D721Med (cell line): Measurements from ENCODE around the gene ADGRD2.

Source experiments
- DNase-seq: peaks from one replicate; pipeline ENCODE4 v3.0.0; 2011; ENCODE audit warnings: low spot score; ENCODE audit not compliant: insufficient read length
- FAIRE-seq: peaks from 2 replicates; lab custom pipeline; 2011; peaks lifted over from hg19 to GRCh38; lab: Jason Lieb, UNC
- TF ChIP-seq, protein P1 (sequence below): IDR thresholded peaks from 2 replicates; pipeline ENCODE4 v1.5.1; 2012; ENCODE audit warnings: mild to moderate bottlenecking, control low read depth; ENCODE audit not compliant: insufficient read depth; ENCODE audit errors: missing control alignments

ADGRD2 gene

DNA sequence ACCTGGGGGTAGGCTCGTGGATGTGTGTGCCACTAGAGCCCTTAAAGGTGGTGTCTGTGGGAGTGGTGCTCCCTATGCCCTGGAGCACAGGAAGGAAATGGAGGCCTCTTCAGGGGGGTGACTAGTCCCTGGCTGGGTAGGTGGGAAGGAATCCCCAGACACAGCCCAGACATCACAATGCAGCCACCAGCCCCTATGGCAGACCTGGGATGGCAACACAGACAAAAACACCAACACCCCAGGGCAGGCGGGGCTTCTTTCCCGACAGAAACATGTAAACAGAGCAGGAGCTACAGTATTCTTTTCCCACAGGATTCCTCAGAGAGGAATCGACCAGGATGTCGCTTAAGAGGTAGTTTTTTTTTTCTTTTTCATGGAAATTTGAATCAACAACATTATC lies 67.3 kb downstream of the ADGRD2 start:
- no peak for DNase-seq
- no peak for FAIRE-seq
- TF ChIP-seq, protein P1, sequence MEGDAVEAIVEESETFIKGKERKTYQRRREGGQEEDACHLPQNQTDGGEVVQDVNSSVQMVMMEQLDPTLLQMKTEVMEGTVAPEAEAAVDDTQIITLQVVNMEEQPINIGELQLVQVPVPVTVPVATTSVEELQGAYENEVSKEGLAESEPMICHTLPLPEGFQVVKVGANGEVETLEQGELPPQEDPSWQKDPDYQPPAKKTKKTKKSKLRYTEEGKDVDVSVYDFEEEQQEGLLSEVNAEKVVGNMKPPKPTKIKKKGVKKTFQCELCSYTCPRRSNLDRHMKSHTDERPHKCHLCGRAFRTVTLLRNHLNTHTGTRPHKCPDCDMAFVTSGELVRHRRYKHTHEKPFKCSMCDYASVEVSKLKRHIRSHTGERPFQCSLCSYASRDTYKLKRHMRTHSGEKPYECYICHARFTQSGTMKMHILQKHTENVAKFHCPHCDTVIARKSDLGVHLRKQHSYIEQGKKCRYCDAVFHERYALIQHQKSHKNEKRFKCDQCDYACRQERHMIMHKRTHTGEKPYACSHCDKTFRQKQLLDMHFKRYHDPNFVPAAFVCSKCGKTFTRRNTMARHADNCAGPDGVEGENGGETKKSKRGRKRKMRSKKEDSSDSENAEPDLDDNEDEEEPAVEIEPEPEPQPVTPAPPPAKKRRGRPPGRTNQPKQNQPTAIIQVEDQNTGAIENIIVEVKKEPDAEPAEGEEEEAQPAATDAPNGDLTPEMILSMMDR = no peak

DNA sequence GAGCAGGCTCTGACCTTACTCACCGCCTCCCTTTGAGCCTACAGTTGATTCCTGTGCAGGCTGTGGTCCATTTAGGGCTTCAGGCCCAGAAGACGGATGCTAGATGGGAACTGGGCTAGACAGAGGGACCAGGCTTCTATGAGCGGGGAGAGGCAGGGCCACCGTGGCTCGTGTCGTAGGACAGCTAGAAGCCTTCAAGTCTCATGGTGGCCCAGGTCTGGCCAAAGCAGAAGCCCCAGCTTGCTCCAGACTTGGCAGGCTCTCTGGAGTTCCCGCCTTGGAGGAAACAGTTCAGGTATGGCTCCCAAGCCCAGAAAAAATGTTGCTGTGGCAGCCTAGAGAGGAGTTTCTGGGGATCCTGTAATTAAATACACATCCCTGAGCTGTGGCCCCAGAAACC lies 67.9 kb downstream of the ADGRD2 start:
- TF ChIP-seq, protein P1 = no peak
- FAIRE-seq (no peak), DNase-seq (no peak)

DNA sequence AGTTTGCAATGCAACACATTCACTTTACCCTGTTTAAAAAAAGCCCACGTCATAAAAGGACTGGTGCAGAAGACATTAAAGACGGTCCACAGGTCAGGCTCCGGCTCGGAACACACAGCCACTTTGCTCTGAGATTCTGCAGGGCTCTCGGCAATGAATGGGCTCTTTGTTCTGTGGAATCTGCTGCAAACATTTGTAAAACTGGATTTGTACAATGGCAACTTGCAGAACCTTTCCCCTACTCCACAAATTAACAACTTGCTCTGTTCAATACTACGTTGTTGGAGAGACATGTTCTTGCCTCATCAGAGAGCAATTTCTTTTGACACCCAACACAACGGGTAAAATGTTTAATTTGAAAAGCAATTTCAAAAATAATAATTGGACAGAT lies 70.0 kb downstream of the ADGRD2 start:
- TF ChIP-seq, protein P1 = no peak
- FAIRE-seq = no peak

DNA sequence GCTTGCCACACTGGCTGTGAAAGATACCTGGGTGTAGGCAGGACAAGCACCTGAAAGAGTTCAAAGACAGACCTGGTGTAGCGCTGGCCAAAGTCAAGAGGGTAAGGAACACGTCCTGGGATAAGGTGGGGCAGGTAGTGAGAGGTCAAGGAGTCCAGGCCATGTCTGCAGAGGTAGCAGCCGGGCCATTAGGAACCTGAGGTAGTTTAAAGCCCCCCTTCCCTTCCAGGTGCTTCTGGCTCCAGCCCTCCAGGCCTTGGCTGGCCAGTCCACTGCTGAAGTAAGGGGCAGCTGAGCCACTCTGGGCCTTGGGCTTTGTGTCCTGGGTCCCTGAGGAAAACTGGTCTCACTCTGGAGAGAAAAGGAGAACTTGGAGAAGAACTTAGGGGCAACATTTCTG lies 70.9 kb downstream of the ADGRD2 start:
- no peak for FAIRE-seq
- no peak for DNase-seq
- TF ChIP-seq, protein P1 = no peak

More for the DNA sequence above, 70.0 kb downstream of the ADGRD2 start:
- DNase-seq = no peak

DNA sequence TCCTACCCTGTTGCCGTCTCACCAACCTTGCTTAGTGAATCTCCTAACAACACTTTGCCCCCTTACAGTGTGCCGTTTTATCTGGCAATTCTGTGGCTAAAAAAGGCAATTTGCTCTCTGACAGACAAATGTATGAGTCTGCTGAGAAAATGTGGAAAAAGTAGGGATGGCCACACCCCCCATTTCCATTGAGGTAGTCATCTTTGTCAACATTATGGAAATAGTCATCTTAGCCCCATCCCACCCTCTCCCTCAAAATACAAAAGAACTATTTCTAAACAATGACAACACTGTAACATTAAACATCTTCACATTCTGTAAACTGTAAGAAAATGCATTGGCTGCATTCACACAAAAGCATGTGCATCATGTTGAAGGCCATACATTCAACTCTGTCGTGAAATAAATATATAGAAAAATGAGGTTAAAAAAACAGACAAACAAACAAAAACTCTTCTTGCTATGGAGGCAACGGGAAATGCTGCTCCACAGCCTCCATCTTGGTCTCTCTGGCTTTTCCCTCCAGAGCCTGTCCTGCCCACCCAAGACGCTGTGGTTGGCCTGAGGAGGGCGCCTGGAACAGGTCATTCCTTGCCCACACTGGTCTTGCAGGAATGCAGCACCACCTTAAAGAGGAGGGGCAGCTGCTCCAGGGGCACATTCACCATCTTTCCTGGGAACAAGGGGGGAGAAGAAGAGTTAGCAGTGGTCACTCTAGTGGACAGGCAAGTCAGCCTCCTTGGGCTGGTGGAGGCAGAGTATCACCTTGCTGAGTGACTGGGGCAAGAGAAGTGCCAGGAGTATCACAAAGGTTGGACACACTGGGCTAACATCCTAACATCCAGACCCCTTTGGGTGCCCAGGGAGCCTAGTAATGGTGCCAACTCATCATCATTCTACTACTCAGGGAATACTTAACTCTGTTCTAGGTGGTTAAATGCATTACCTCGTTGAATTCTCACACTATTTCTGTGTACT lies 72.2 kb downstream of the ADGRD2 start:
- FAIRE-seq = no peak
- DNase-seq = no peak
- TF ChIP-seq, protein P1 = no peak

DNA sequence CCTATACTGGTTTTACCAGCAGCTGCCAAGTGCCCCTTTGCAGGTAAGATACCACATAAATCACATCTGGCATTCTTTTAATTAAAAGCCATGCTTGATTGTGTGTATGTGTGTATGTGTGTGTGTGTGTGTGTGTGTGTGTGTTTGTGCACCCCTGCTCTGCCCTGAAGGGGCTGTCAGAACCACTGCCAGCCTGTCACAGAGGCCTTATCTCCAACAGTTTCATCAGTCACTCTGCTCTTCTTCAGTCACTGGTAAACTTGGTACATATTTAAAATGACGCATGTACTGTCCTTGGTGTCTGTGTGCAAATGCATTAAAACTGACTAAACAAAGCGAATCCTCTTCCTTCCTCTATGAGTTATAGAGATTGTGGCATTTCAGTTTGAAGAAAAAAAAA lies 75.9 kb downstream of the ADGRD2 start:
- FAIRE-seq = no peak
- DNase-seq = no peak
- TF ChIP-seq, protein P1 = no peak

DNA sequence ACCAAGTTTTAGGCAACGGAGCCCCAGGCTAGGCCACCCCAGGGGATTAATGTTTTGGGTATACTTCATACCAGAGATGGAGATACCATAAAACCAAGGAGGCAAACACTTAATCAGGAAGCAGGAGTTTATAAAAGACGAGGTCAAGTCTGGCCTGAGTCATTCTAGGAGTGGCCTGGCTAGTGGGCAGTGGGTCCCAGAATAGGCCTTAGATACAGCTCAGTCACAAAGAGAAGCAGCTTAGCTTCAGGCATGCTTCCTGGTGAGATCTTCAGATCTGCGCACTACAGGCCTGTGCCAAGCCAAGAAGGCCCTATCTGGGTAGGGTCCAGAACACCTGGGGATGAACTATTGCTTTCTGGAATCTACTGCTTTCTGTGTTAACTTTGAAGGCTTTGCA lies 77.5 kb downstream of the ADGRD2 start:
- TF ChIP-seq, protein P1 = no peak
- DNase-seq (no peak), FAIRE-seq (no peak)
